ENCODE measurements around the gene SYNPO. TPM values are rescaled to one million over a fixed set of nuclear protein-coding genes. Genes with fewer than 3 reads are reported as not detected.

Gene SYNPO
- total RNA-seq, 1 donor from 2014 or later = 715 TPM

- no peak for TF ChIP-seq CTCF (IDR thresholded peaks at IDR 0.05; ENCODE audit: borderline replicate concordance)
- Histone ChIP-seq H3K4me3 (no peak overlapping the region), H3K4me1 (peaks cover 86% of the 10 kb centered on the region), H3K27ac (replicated peaks) (peak overlapping the region; percentile 97), H3K36me3 (peaks cover 47% of the 10 kb centered on the region), H3K9me3 (replicated peaks) (no peaks in the 10 kb centered on the region), H3K27me3 (ENCODE audit: low read depth) (no peaks in the 10 kb centered on the region)
- DNase-seq = no peak
- intact Hi-C loops (cut with micrococcal nuclease) = no loop called here
Observed at GRCh38 chr5:150651924-150652671, 11.6 kb downstream of the SYNPO start.

- H3K36me3 ChIP-seq = peaks cover 44% of the 10 kb centered on the region
- no peaks in the 10 kb centered on the region for H3K9me3 ChIP-seq (replicated peaks)
- intact Hi-C loops (cut with micrococcal nuclease) = no loop called here
- no peak for TF ChIP-seq CTCF (IDR thresholded peaks at IDR 0.05; ENCODE audit: borderline replicate concordance)
- peaks cover 86% of the 10 kb centered on the region for H3K4me1 ChIP-seq
- H3K27ac ChIP-seq (replicated peaks) = peak overlapping the region; percentile 62
- H3K4me3 ChIP-seq = no peak overlapping the region
- H3K27me3 ChIP-seq (ENCODE audit: low read depth) = no peaks in the 10 kb centered on the region
- no peak for DNase-seq
Observed at GRCh38 chr5:150653145-150653761, 12.8 kb downstream of the SYNPO start.

- Histone ChIP-seq H3K4me1 (peaks cover 86% of the 10 kb centered on the region), H3K4me3 (no peak overlapping the region), H3K36me3 (peaks cover 37% of the 10 kb centered on the region), H3K9me3 (replicated peaks) (no peaks in the 10 kb centered on the region), H3K27ac (replicated peaks) (peak overlapping the region; percentile 62), H3K27me3 (ENCODE audit: low read depth) (no peaks in the 10 kb centered on the region)
- TF ChIP-seq CTCF (IDR thresholded peaks at IDR 0.05; ENCODE audit: borderline replicate concordance) = no peak
- DNase-seq = no peak
- intact Hi-C loops (cut with micrococcal nuclease) = no loop called here
Observed at GRCh38 chr5:150653762-150654556, 13.5 kb downstream of the SYNPO start.

GRCh38 chr5:150655221-150655620, 14.8 kb downstream of the SYNPO start:
- Histone ChIP-seq H3K27me3 (ENCODE audit: low read depth) (no peaks in the 10 kb centered on the region), H3K27ac (replicated peaks) (peak overlapping the region; percentile 94), H3K4me3 (no peak overlapping the region), H3K36me3 (peaks cover 24% of the 10 kb centered on the region), H3K4me1 (peaks cover 86% of the 10 kb centered on the region), H3K9me3 (replicated peaks) (no peaks in the 10 kb centered on the region)
- intact Hi-C loops (cut with micrococcal nuclease) = loop anchor here (5.0 kb wide), 2 partner anchors 68 to 93 kb away; no protein-coding TSS in a partner anchor
- no peak for TF ChIP-seq CTCF (IDR thresholded peaks at IDR 0.05; ENCODE audit: borderline replicate concordance)
- DNase-seq = no peak

Data from left ventricle myocardium inferior (tissue), 1 donor.